Panc1 (cell line): ENCODE results near the gene RITA1. TPM values are rescaled to one million over a fixed set of nuclear protein-coding genes. Genes with fewer than 3 reads are reported as not detected.
A peak's percentile ranks its signal among the peaks of the same experiment; 100 is the strongest.

Source experiments
- ATAC-seq: fragments of 200-7000 bp; cut with Tn5 transposase; 2 replicates; pipeline ENCODE4 v1.9.1; 2020; ENCODE audit warnings: mild to moderate bottlenecking, moderate library complexity
- BruUV-seq: library from RNA; stranded (reverse); fragments of 400-500 nt; replicated peaks from 2 replicates; lab custom pipeline; 2021; lab: Mats Ljungman, UMichigan
- CTCF ChIA-PET: fragments of 300-600 bp; sonication (Branson Sonifier 250); formaldehyde crosslinking; loops from one replicate; lab custom pipeline; 2022; ENCODE audit warnings: antibody characterized with exemption; lab: Charles Lee
- POLR2A ChIA-PET: fragments of 300-600 bp; sonication (Branson Sonifier 250); formaldehyde crosslinking; loops from one replicate; lab custom pipeline; 2022; ENCODE audit warnings: antibody characterized with exemption; lab: Charles Lee
- DNase-seq: peaks from one replicate; pipeline ENCODE4 v3.0.0-alpha.2; 2010; ENCODE audit warnings: low read depth, low spot score
- H3K27ac ChIP-seq: 2 replicates; pipeline ENCODE4 v1.5.1; 2011; ENCODE audit warnings: mild to moderate bottlenecking, low read length, inconsistent platforms
- H3K27me3 ChIP-seq: fragments of 200-500 bp; sonication (Bioruptor generic); 2 replicates; pipeline ENCODE4 v1.6.0; 2014; ENCODE audit warnings: low read length, inconsistent platforms; ENCODE audit not compliant: control insufficient read depth, insufficient read depth
- H3K36me3 ChIP-seq: fragments of 200-500 bp; sonication (Bioruptor generic); 2 replicates; pipeline ENCODE4 v1.5.1; 2014; ENCODE audit warnings: inconsistent platforms, mild to moderate bottlenecking, low read length, moderate library complexity; ENCODE audit not compliant: control insufficient read depth, insufficient read depth
- H3K4me1 ChIP-seq: 2 replicates; pipeline ENCODE4 v1.5.1; 2011; ENCODE audit warnings: inconsistent platforms, mild to moderate bottlenecking, low read length, moderate library complexity; ENCODE audit not compliant: control insufficient read depth, insufficient read depth
- H3K4me3 ChIP-seq, 2 experiments: 2 replicates each; pipeline ENCODE4 v1.5.1; 2011 to 2012; ENCODE audit warnings: low read depth in 2 of 2, low read length in 2 of 2, mild to moderate bottlenecking in 2 of 2, inconsistent platforms in 1 of 2, moderate library complexity in 1 of 2
- H3K9me3 ChIP-seq: fragments of 200-500 bp; sonication (Bioruptor generic); 2 replicates; pipeline ENCODE4 v1.5.1; 2014; ENCODE audit warnings: low read depth, mild to moderate bottlenecking, inconsistent platforms, low read length, moderate library complexity; ENCODE audit not compliant: control insufficient read depth, insufficient read depth
- CTCF ChIP-seq: fragments of 450-650 bp; IDR thresholded peaks from 2 replicates; pipeline ENCODE4 v1.5.1; 2017; ENCODE audit warnings: mild to moderate bottlenecking
- POLR2AphosphoS5 ChIP-seq: IDR thresholded peaks from 2 replicates; pipeline ENCODE4 v1.6.1; 2012; ENCODE audit warnings: mild to moderate bottlenecking, low read depth, low read length, moderate library complexity
- REST ChIP-seq, 2 experiments: IDR thresholded peaks; 2 replicates each; pipeline ENCODE4 v1.6.1; 2011 to 2012; ENCODE audit warnings: low read depth in 2 of 2, control low read depth in 1 of 2, low read length in 1 of 2, mild to moderate bottlenecking in 1 of 2, moderate library complexity in 1 of 2; ENCODE audit not compliant: insufficient read depth in 1 of 2
- SIN3A ChIP-seq: IDR thresholded peaks from 2 replicates; pipeline ENCODE4 v1.6.1; 2012; ENCODE audit warnings: low read depth, mild to moderate bottlenecking, low read length, moderate library complexity, borderline replicate concordance; ENCODE audit not compliant: insufficient read depth
- in situ Hi-C: cut with HindIII; loops from 2 replicates; pipeline ENCODE4 v1.10.0; 2016; ENCODE audit warnings: low sequenced_read_pairs, low pct_unique_long_range_greater_than_20kb
- intact Hi-C: fragments of 100-400 bp; cut with micrococcal nuclease; formaldehyde crosslinking; loops from one replicate; pipeline ENCODE4 v1.10.0; 2022; ENCODE audit not compliant: unreplicated experiment
- total RNA-seq: library from RNA; stranded (reverse); gene quantifications from one replicate; pipeline ENCODE4 v1.2.1, GENCODE V29; 2021; ENCODE audit not compliant: unreplicated experiment

Gene RITA1
- total RNA-seq, 1 experiment from 2014 or later = 41.0 TPM

- BruUV-seq = no TSS peak
- CTCF ChIA-PET = interaction anchor here (0.6 to 1.4 kb wide), 6 partner anchors 17 to 252 kb away, joined by 3 to 13 read pairs (median 6); partner anchors contain the start of gene RASAL1
- no peak for DNase-seq
- ATAC-seq = no peak
- no peaks in the 10 kb centered on the region for H3K9me3 ChIP-seq
- H3K4me3 ChIP-seq = peak overlapping the region; percentile 45 to 60
- H3K27ac ChIP-seq = no peak overlapping the region
- no peaks in the 10 kb centered on the region for H3K27me3 ChIP-seq
- in situ Hi-C loops (loop anchor here (25.0 kb wide), 1 partner anchor 90 kb away; the partner anchor contains the start of gene DTX1), intact Hi-C loops (loop anchor here (2.0 to 10.0 kb wide), 2 partner anchors 104 to 158 kb away; no protein-coding TSS in a partner anchor)
- POLR2A ChIA-PET = no interaction called here
- H3K36me3 ChIP-seq = no peaks in the 10 kb centered on the region
- peaks cover 12% of the 10 kb centered on the region; the same call in 1 of the 2 replicates for H3K4me1 ChIP-seq
- TF ChIP-seq SIN3A = no peak
- no peak for TF ChIP-seq CTCF
- TF ChIP-seq POLR2AphosphoS5 = no peak
Observed at GRCh38 chr12:113152196-113152834, 33.2 kb upstream of the RITA1 start.

GRCh38 chr12:113152835-113153814 lies 32.4 kb upstream of the RITA1 start:
- in situ Hi-C loops (loop anchor here (25.0 kb wide), 1 partner anchor 91 kb away; the partner anchor contains the start of gene DTX1), intact Hi-C loops (loop anchor here (2.0 to 10.0 kb wide), 2 partner anchors 104 to 158 kb away; no protein-coding TSS in a partner anchor)
- Histone ChIP-seq H3K9me3 (no peaks in the 10 kb centered on the region), H3K36me3 (no peaks in the 10 kb centered on the region), H3K27me3 (no peaks in the 10 kb centered on the region), H3K4me3 (peak overlapping the region; percentile 45 to 60), H3K27ac (no peak overlapping the region), H3K4me1 (peaks cover 12% of the 10 kb centered on the region; the same call in 1 of the 2 replicates)
- POLR2A ChIA-PET = no interaction called here
- CTCF ChIA-PET = interaction anchor here (0.6 to 1.4 kb wide), 12 partner anchors 9 to 752 kb away, joined by 3 to 13 read pairs (median 4); partner anchors contain the start of gene RASAL1
- DNase-seq (peak; percentile 47), ATAC-seq (peak; percentile 92)
- BruUV-seq = no TSS peak
- TF ChIP-seq CTCF = peak; percentile 88
- TF ChIP-seq REST (IDR thresholded peaks at IDR 0.05; ENCODE audit: insufficient read depth in 1 of 2, low read depth in 2 of 2, low read length in 1 of 2) = no peak
